Activated CD4-positive, alpha-beta T cell treated with anti-CD3 and anti-CD28 coated beads, Interleukin-2, Interleukin-6, amounts not matched to agents 100 ng/mL and 50 ng/mL, durations not matched to agents 16 hours and 8 hours (primary cell): ENCODE data around the gene CDC123.
"Not testable (repeated sequence)": the region's sequence is repeated elsewhere in the genome, so short reads cannot be mapped to it uniquely, and the experiment has no call there.

ENCODE experiments used
- DNase-seq: peaks from one replicate; pipeline ENCODE4 v3.0.0-alpha.2; 2020

CDC123 gene, protein sequence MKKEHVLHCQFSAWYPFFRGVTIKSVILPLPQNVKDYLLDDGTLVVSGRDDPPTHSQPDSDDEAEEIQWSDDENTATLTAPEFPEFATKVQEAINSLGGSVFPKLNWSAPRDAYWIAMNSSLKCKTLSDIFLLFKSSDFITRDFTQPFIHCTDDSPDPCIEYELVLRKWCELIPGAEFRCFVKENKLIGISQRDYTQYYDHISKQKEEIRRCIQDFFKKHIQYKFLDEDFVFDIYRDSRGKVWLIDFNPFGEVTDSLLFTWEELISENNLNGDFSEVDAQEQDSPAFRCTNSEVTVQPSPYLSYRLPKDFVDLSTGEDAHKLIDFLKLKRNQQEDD

GRCh38 chr10:12195603-12196506, at the start of gene CDC123, which contains the start of gene NUDT5:
Gene CDC123, plus strand, starts transcription at chr10:12196188. Its CDS starts 58 bp downstream, at chr10:12196246.
Gene NUDT5, minus strand, starts transcription at chr10:12195891. Its CDS starts 9,600 bp downstream, at chr10:12186291.
- peak; percentile 92 for DNase-seq

DNA sequence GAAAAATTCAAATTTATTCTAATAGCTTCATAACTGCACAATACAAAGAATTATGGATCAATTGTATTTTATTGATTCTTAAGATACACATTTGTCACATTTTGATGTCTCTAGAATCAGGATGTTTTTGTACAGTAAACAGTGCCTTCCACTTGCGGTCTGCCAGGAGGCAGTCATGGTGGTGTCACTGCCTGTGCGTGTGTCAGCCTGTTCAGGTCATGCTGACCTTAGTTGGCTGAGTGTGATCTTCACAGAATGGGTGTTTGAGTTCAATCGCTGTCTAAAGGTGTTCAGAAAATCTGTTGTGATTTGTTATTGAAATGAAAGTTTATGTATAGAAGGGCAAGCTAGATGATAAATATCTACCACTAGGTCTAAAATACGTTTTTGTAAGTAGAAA, 45.8 kb upstream of the CDC123 start:
- DNase-seq, result no peak

DNA sequence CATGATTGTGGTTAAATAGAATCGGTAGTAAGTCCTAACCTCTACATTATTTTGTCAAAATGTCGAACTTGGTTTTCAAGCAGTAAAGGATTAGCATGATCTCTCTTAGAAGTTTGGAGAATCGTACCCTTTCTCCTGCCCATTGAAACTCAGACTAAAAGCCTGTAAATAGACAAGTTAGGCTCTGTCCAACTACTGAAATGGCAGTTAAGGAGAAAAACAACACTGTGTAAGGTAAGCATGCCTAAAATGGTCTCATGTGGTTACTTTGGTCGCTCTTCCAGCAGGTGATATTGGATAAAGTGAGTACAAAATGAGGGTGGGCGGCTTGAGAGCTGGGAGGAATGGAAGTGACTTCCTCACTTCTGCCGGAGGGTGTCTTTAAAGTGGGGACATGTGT, 41.5 kb upstream of the CDC123 start:
- no peak for DNase-seq

GRCh38 chr10:12156367-12157123, 39.4 kb upstream of the CDC123 start:
- no peak for DNase-seq

GRCh38 chr10:12158111-12158510, 37.9 kb upstream of the CDC123 start:
- no peak for DNase-seq

DNA sequence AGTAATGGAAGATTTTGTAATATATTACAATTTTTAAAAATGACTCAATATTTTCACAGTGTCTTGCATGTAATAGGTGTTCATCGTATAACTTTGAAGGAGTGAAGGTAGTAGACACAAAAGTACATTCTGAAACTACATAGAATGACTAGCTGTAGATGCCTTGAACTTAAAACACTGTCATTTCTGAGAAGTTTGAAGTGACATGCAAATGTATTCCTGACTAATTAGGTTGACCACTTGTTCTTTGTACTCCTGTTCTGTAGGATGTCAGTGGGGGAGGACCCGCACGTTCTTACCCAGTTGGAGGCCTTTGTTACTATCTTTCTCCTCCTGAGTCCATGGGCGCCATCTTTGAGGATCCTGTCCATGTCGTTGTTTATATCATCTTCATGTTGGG, 35.3 kb upstream of the CDC123 start:
- no peak for DNase-seq

GRCh38 chr10:12162927-12163326, 33.1 kb upstream of the CDC123 start:
- DNase-seq, result no peak

DNA sequence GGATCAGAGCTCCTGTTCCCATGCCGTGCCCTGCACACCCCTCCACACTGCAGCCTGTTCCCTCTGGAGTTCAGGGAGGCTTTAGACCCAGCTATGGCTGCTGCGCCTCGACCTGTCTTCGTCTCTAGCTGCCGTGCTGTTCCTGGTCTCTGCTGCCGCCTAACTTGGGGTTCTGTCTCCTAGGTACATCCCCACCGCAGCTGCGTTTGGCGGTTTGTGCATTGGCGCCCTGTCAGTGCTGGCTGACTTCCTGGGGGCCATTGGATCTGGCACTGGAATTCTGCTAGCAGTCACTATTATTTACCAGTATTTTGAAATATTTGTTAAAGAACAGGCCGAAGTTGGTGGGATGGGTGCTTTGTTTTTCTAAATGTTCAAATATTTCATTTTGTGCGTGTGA, 31.9 kb upstream of the CDC123 start:
- no peak for DNase-seq

DNA sequence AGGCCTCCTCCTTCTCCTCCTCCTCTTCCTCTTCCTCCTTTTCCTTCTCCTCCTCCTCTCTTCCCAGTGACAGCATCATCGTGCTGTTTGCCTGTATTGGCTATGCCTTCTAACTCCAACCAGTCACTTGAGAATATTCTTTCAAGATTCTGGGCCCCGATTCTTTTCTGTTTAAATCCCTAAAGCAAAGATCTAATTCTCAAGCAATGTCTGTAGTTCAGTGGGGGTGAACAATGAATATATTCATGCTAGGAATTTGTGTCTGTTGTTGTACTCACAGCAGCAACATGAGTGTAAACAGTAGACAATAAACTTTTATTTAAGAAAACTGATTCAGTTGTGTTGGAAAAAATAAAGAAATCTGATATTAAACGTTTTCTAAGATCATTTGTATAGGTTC, 31.0 kb upstream of the CDC123 start:
- DNase-seq, result no peak

DNA sequence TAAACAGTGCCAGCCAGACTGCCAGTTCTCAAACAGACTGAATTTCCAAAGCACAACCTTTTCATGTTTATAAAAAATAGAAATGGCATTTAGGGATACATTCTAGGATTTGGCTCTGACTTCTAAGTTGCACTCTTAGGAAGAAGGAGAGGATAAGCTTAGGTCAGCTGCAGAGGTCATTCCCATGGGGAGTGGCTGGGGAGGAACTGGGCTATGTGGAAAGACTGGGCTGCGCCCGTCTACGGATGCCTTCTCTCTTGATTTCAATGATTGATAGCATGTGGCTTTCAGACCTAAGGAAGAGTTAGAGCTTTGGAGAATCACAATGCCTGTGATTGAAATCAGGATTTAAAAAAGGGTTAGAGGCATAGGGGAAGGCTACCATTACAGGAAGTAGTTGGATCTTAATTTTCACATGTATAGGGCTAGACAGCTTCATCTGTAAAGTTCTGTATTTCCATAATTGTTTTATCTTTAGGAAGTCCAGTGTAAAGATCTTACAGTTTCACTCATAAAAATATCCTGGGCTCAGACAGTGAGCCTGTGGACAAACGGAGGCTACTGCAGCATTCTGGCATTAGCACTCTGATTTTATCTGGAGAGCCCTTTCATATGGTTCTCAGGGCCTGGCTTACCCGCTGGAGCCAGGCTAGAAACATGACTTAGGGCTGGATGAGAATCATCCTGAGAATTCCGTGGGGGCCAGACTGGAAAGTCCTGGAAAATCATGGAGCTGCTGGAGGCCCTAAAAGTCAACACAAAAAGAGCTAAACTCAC, 29.8 kb upstream of the CDC123 start:
- no peak for DNase-seq

DNA sequence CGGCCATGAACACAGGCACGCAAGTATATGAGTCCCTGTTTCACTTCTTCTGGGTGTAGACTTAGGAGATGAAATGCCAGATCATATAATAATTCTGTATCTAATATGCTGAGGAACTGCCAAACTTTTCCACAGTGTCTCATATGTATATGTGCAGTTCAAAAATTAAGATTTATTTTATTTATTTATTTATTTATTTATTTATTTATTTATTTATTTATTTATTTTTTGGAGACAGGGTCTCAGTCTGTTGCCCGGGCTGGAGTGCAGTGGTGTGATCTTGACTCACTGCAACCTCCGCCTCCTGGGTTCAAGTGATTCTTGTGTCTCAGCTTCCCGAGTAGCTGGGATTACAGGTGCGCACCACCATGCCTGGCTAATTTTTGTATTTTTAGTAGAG, 24.5 kb upstream of the CDC123 start:
- not testable (repeated sequence) for DNase-seq

DNA sequence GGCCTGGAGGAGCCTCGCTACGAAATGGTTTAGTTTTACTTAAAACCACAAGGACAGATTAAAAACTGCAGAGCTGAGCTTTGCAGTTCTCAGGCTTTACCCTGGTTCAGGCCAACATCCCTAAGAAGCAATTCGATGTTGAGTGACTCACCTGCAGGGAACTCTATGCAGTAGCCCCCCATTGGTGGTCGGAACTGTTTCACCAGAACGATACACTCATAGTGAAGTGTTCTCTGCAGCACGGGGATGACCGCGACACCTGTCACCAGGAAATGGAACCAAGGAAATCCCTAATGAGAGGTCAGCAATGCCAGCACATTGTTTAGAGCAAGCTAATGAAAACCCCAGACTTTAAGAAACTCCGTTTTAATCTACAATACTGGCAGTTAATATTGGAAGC, 18.3 kb upstream of the CDC123 start:
- DNase-seq, result no peak

- no peak for DNase-seq
Observed at GRCh38 chr10:12179606-12180170, 16.3 kb upstream of the CDC123 start.

- no peak for DNase-seq
Observed at GRCh38 chr10:12180221-12180974, 15.6 kb upstream of the CDC123 start.

- DNase-seq, result peak; percentile 90
Observed at GRCh38 chr10:12181065-12181775, 14.8 kb upstream of the CDC123 start.

DNA sequence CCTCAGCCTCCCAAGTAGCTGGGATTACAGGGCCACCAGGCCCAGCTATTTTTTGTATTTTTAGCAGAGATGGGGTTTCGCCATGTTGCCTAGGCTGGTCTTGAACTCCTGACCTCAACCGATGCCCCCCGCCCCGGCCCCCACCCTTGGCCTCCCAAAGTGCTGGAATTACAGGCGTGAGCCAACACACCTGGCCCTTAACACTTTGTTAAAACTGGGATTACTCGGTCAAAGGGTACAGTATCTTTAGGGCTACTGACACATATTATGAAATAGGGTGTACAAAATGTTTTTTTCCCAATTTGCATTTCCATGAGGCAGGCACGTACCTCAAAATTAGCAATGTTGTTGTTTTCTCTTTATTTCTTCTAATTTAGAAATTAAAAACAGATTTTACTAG, 11.8 kb upstream of the CDC123 start:
- DNase-seq, result no peak

DNA sequence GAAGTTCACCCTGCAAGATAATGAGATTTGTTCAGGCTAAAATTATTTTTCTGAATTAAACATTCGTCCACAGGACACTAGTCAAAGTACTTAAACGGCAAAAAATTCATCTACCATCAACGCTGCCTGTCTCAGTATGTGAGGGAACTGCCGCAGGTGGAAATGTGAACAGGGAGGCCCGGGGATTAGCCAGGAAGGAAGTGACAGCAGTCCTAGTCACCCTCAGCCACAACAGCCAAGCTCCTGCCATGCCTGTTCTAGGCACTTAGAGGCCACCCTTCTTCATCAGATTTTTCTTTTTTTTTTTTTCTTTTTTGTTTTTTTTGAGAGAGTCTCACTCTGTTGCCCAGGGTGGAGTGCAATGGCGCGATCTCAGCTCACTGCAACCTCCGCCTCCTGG, 9.7 kb upstream of the CDC123 start:
- DNase-seq, result peak; percentile 38

DNA sequence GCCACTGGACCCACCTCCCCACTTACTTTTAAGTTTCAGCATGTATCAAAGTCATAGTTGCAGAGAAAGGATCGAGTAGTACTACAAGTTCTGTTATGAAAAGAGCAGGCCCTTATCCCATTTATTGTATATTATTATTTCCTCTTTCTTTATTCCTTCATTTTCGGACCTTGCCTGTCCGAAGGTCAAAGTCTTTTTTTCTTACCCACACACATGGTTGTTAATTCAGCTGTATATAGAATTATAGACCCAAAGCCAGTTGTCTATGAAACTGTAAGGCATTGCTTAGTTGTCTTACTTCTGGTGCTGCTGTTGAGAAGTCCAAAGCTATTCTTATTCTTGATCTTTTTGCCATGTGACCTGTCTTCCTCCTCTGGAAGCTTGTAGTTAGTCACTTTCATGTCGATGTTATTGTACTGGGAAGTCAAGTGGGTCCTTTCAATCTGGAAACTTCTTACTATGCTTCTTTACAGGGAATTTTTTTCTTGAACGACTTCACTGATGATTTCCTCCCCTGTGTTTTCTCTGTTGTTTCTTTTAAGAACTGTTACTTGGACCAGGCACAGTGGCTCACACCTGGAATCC, 8.6 kb upstream of the CDC123 start:
- DNase-seq, result no peak

DNA sequence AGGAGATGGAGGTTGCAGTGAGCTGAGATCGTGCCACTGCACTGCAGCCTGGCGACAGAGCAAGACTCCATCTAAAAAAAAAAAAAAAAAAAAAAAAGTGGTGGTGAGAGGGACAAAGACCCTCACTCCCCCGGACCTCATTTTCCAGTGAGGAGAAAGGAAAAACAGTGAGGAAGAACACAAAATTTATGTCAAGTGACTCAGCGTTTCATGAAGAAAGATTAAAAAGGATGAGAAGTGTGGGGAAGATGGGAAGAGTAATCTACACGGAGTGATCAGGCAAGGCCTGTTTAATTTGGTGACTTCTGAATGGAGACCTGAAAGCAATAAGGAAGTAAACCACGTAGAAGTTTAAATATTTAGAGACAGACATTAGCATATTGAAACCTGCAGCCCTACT, 7.3 kb upstream of the CDC123 start:
- DNase-seq, result no peak

DNA sequence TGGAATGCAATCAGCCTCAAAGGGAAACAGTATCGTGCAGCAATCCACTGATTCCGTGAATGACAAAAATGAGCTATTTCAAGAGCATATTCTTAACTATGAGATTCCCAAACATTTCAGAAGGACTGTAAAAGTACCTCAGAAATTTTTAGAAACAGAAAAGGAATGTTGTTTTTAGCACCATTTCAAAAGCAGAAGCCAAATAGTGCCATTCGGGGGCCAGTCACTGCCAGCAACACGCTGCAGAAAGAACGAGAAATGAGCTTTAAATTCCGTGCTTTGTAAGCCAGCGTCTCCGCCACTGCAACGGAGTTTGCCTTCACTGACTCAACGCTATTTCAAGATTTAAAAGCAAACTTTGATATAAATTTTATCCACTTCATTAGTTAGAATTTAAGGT, 6.6 kb upstream of the CDC123 start:
- no peak for DNase-seq
